MCF 10A (cell line): ENCODE measurements around the gene ZNF500. TPM values are rescaled to one million over a fixed set of nuclear protein-coding genes. Genes with fewer than 3 reads are reported as not detected.

Experiments used
- BruUV-seq: library from RNA; stranded (reverse); fragments of 400-500 nt; replicated peaks from 2 replicates; lab custom pipeline; 2021; lab: Mats Ljungman, UMichigan
- CTCF ChIA-PET: fragments of 300-600 bp; sonication (Branson Sonifier 250); formaldehyde crosslinking; extraction: SDS; loops from one replicate; lab custom pipeline; 2021; ENCODE audit warnings: antibody characterized with exemption, inconsistent platforms; lab: Yijun Ruan, JAX
- POLR2A ChIA-PET: fragments of 300-600, 350-650 bp; sonication (Branson Sonifier 250); formaldehyde crosslinking; extraction: SDS; loops from one replicate; lab custom pipeline; 2020; ENCODE audit warnings: antibody characterized with exemption, inconsistent platforms; lab: Yijun Ruan, JAX
- DNase-seq: peaks from one replicate; pipeline ENCODE4 v3.0.0-alpha.2; 2018; ENCODE audit not compliant: unreplicated experiment
- H3K27ac Mint-ChIP-seq: one replicate; pipeline ENCODE4 v1.8.0; 2022; ENCODE audit warnings: mild to moderate bottlenecking, low read depth, mixed read lengths; ENCODE audit not compliant: unreplicated experiment
- H3K27me3 Mint-ChIP-seq: one replicate; pipeline ENCODE4 v1.8.0; 2022; ENCODE audit warnings: mixed read lengths; ENCODE audit not compliant: insufficient read depth, unreplicated experiment
- H3K36me3 Mint-ChIP-seq: one replicate; pipeline ENCODE4 v1.8.0; 2022; ENCODE audit warnings: mild to moderate bottlenecking, moderate library complexity, mixed read lengths; ENCODE audit not compliant: insufficient read depth, unreplicated experiment
- H3K4me1 Mint-ChIP-seq: one replicate; pipeline ENCODE4 v1.8.0; 2022; ENCODE audit warnings: mixed read lengths; ENCODE audit not compliant: insufficient read depth, unreplicated experiment
- H3K4me3 Mint-ChIP-seq: one replicate; pipeline ENCODE4 v1.8.0; 2022; ENCODE audit warnings: mild to moderate bottlenecking, moderate library complexity, mixed read lengths; ENCODE audit not compliant: unreplicated experiment
- H3K9me3 Mint-ChIP-seq: one replicate; pipeline ENCODE4 v1.8.0; 2022; ENCODE audit warnings: mixed read lengths; ENCODE audit not compliant: unreplicated experiment
- CTCF ChIP-seq: fragments of 200-600 bp; IDR thresholded peaks from one replicate; pipeline ENCODE4 v1.8.0; 2022; ENCODE audit warnings: antibody characterized with exemption, mild to moderate bottlenecking; ENCODE audit not compliant: unreplicated experiment
- intact Hi-C: fragments of 100-400 bp; cut with micrococcal nuclease; formaldehyde crosslinking; loops from 2 replicates; pipeline ENCODE4 v1.14.1; 2022
- total RNA-seq: library from RNA; stranded (reverse); gene quantifications from 2 replicates; pipeline ENCODE4 v1.2.3, GENCODE V29; 2022

The ZNF500 gene
- total RNA-seq, 1 experiment from 2014 or later: 13.8 TPM

GRCh38 chr16:4726616-4727015 is 40.3 kb downstream of the ZNF500 start:
- POLR2A ChIA-PET: no interaction called here
- H3K27ac Mint-ChIP-seq: no peak overlapping the region
- no peak overlapping the region for H3K4me3 Mint-ChIP-seq
- TF ChIP-seq CTCF: no peak
- BruUV-seq: no TSS peak
- no peak for DNase-seq
- peaks cover 53% of the 10 kb centered on the region for H3K36me3 Mint-ChIP-seq
- no peaks in the 10 kb centered on the region for H3K9me3 Mint-ChIP-seq
- H3K27me3 Mint-ChIP-seq: no peaks in the 10 kb centered on the region
- intact Hi-C loops: no loop called here
- no peaks in the 10 kb centered on the region for H3K4me1 Mint-ChIP-seq
- CTCF ChIA-PET: interaction anchor here (0.9 to 1.7 kb wide), 2 partner anchors 13 to 17 kb away, joined by 3 to 5 read pairs; no protein-coding TSS in a partner anchor

DNA sequence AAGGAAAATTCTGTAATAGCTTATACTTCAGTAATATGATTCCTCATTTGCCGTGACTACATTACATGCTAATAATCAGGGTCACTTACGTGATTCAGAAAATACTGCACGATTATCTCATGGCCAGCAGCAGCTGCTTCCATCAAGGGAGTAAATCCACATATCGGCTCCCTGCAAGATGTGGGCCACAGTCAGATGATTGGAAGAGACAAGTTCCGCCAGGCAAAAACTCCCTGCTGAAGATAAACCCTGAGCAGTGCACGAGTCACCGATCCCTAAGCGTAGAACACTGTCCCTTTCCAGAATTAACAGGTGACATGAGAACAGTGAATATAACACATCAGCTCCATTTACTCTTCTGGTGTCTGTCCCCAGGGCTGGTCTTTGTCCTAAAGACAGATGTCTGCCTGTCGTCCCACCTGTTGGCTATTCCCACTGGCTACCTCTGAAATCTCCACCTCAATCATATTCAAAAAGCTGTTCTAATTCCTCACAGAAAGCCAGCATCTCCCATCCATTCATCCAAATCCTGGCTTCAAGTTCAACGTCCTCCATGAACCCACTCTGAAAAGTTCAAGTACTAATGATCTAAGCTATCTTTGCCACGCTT is 42.2 kb downstream of the ZNF500 start:
- DNase-seq: no peak
- CTCF ChIA-PET: interaction anchor here (0.5 to 0.6 kb wide), 2 partner anchors 14 to 84 kb away, joined by 3 to 6 read pairs; no protein-coding TSS in a partner anchor
- no peaks in the 10 kb centered on the region for H3K9me3 Mint-ChIP-seq
- no peaks in the 10 kb centered on the region for H3K4me1 Mint-ChIP-seq
- no peak for TF ChIP-seq CTCF
- no TSS peak for BruUV-seq
- intact Hi-C loops: no loop called here
- H3K27me3 Mint-ChIP-seq: no peaks in the 10 kb centered on the region
- H3K27ac Mint-ChIP-seq: no peak overlapping the region
- POLR2A ChIA-PET: interaction anchor here (0.5 to 2.2 kb wide), 3 partner anchors 9 to 120 kb away, joined by 3 to 8 read pairs (median 3); partner anchors contain the start of genes ANKS3 and DNAAF8
- no peak overlapping the region for H3K4me3 Mint-ChIP-seq
- H3K36me3 Mint-ChIP-seq: peaks cover 44% of the 10 kb centered on the region

DNA sequence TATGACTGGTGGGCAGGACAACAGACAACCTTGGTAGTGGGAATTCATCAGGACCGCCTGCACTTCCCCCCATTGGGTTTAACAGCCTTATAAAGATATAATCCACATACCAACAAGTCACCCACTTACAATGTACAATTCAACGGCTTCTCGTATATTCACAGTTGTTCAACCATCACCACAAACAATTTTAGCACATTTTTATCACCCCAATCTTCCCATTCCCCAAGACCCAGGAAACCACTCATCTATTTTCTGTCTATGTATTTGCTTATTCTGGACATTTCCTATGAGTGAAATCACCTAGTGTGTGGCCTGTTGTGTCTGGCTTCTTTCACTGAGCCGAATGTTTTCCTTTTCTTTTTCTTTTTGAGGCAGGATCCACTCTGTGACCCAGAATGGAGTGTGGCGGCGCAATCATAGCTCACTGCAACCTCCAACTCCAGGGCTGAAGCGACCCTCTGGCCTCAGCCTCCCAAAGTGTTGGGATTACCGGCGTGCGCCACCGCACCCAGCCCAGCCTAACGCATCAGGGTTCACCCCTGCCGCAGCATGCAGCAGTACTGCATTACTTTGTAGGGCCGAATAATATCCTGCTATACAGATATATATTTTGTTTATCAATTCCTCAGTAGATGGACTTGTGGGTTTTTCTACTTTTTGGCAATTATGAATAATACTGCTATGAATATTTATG is 43.7 kb downstream of the ZNF500 start:
- H3K4me3 Mint-ChIP-seq: no peak overlapping the region
- no TSS peak for BruUV-seq
- H3K27ac Mint-ChIP-seq: no peak overlapping the region
- H3K9me3 Mint-ChIP-seq: no peaks in the 10 kb centered on the region
- intact Hi-C loops: no loop called here
- H3K4me1 Mint-ChIP-seq: no peaks in the 10 kb centered on the region
- no peak for DNase-seq
- no peaks in the 10 kb centered on the region for H3K27me3 Mint-ChIP-seq
- peaks cover 52% of the 10 kb centered on the region for H3K36me3 Mint-ChIP-seq
- no peak for TF ChIP-seq CTCF
- ChIA-PET POLR2A (interaction anchor here (1.2 to 2.2 kb wide), 2 partner anchors 11 kb away, joined by 3 to 8 read pairs; partner anchors contain the start of genes ANKS3 and DNAAF8), CTCF (no interaction called here)

GRCh38 chr16:4718466-4718865 is 48.5 kb downstream of the ZNF500 start:
- peaks cover 67% of the 10 kb centered on the region for H3K36me3 Mint-ChIP-seq
- no peak for TF ChIP-seq CTCF
- H3K4me1 Mint-ChIP-seq: no peaks in the 10 kb centered on the region
- no peaks in the 10 kb centered on the region for H3K9me3 Mint-ChIP-seq
- DNase-seq: no peak
- ChIA-PET POLR2A (no interaction called here), CTCF (no interaction called here)
- H3K27me3 Mint-ChIP-seq: no peaks in the 10 kb centered on the region
- intact Hi-C loops: no loop called here
- no peak overlapping the region for H3K4me3 Mint-ChIP-seq
- BruUV-seq: no TSS peak
- no peak overlapping the region for H3K27ac Mint-ChIP-seq
